IPS-20b (cell line): ENCODE data around the gene HM13.
"Not testable (repeated sequence)": the region's sequence is repeated elsewhere in the genome, so short reads cannot be mapped to it uniquely, and the experiment has no call there.

ENCODE experiments used
- H3K27ac ChIP-seq: one replicate; pipeline ENCODE4 v1.5.1; 2013; ENCODE audit warnings: low read length
- H3K27me3 ChIP-seq: 2 replicates; pipeline ENCODE4 v1.6.1; 2013; ENCODE audit warnings: mild to moderate bottlenecking, low read length, inconsistent platforms; ENCODE audit not compliant: insufficient read depth
- H3K36me3 ChIP-seq: 2 replicates; pipeline ENCODE4 v1.6.1; 2013; ENCODE audit warnings: low read depth, mild to moderate bottlenecking, inconsistent platforms, low read length, moderate library complexity; ENCODE audit not compliant: insufficient read depth
- H3K4me1 ChIP-seq: 2 replicates; pipeline ENCODE4 v1.6.1; 2013; ENCODE audit warnings: mild to moderate bottlenecking, control low read depth, inconsistent platforms, low read length, moderate library complexity; ENCODE audit not compliant: insufficient read depth
- H3K4me3 ChIP-seq: 2 replicates; pipeline ENCODE4 v1.5.1; 2013; ENCODE audit warnings: mild to moderate bottlenecking, low read length, inconsistent platforms
- H3K9ac ChIP-seq: 2 replicates; pipeline ENCODE4 v1.6.1; 2013; ENCODE audit warnings: low read depth, mild to moderate bottlenecking, inconsistent platforms, low read length, moderate library complexity
- H3K9me3 ChIP-seq: 2 replicates; pipeline ENCODE4 v1.6.1; 2013; ENCODE audit warnings: mild to moderate bottlenecking, low read depth, low read length, inconsistent platforms; ENCODE audit not compliant: insufficient read depth

Gene HM13

GRCh38 chr20:31608251-31608945, 94.2 kb downstream of the HM13 start:
- H3K36me3 ChIP-seq, result peaks cover 9% of the 10 kb centered on the region
- no peak overlapping the region for H3K27ac ChIP-seq
- H3K4me1 ChIP-seq, result peaks cover 18% of the 10 kb centered on the region
- no peaks in the 10 kb centered on the region for H3K9me3 ChIP-seq
- H3K4me3 ChIP-seq, result peak overlapping the region; percentile 89
- H3K27me3 ChIP-seq, result no peaks in the 10 kb centered on the region
- peak overlapping the region; percentile 94; the same call in 1 of the 2 replicates for H3K9ac ChIP-seq

DNA sequence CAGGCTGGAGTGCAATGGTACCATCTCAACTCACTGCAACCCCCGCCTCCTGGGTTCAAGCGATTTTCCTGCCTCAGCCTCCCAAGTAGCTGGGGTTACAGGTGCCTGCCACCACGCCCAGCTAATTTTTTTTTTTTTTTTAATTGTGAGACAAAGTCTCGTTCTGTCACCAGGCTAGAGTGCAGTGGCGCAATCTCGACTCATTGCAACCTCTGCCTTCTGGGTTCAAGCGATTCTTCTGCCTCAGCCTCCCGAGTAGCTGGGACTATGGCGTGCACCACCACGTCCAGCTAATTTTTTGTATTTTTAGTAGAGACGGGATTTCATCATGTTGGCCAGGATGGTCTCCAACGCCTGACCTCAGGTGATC, 98.0 kb downstream of the HM13 start:
- not testable (repeated sequence) for H3K27ac ChIP-seq

GRCh38 chr20:31615416-31615815, 101.2 kb downstream of the HM13 start:
- H3K9me3 ChIP-seq, result no peaks in the 10 kb centered on the region
- H3K4me3 ChIP-seq, result no peak overlapping the region
- H3K4me1 ChIP-seq, result no peaks in the 10 kb centered on the region
- no peak overlapping the region for H3K9ac ChIP-seq
- H3K27ac ChIP-seq, result no peak overlapping the region
- no peaks in the 10 kb centered on the region for H3K36me3 ChIP-seq
- H3K27me3 ChIP-seq, result no peaks in the 10 kb centered on the region

More for the DNA sequence above, 98.0 kb downstream of the HM13 start:
- not testable (repeated sequence) for H3K9ac ChIP-seq, H3K4me3 ChIP-seq, H3K27me3 ChIP-seq, H3K9me3 ChIP-seq, H3K36me3 ChIP-seq
- H3K4me1 ChIP-seq, result peaks cover 13% of the 10 kb centered on the region

DNA sequence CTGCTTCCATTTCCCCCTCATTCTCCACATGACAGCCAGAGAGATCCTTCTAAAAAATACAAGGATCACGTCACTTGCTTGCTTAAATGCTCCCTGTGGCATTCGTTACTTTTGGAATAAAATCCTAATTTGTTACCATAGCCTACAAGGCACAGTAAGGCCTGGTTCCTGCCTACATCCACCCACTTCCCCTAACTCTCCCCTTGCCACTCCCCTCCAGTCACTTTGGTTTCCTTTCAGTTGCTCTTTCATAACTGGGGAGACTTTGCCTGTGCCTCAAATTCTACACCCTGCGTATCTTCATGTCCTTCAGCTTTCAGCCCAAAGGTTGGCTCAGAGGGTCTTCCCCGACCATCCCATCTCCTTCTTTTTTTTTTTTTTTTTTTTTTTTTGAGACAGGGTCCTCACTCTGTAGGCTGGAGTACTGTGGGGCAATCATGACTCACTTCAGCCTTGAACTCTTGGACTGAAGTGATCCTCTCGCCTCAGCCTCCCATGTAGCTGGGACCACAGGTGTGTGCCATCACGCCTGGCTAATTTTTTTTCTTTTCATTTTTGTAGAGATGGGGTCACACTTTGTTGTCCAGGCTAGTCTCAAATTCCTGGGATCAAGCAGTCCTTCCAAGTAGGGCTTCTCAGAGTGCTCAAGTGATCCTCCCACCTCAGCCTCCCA, 103.3 kb downstream of the HM13 start:
- no peak overlapping the region for H3K9ac ChIP-seq
- no peak overlapping the region for H3K27ac ChIP-seq
- no peak overlapping the region for H3K4me3 ChIP-seq
- no peaks in the 10 kb centered on the region for H3K27me3 ChIP-seq
- H3K36me3 ChIP-seq, result no peaks in the 10 kb centered on the region
- H3K4me1 ChIP-seq, result no peaks in the 10 kb centered on the region
- no peaks in the 10 kb centered on the region for H3K9me3 ChIP-seq
